NCI-H2196 treated with DMSO at 0.1 percent for 48 hours (cell line): Measurements from ENCODE around the gene MCTP2.

Experiments
- DNase-seq: peaks from one replicate; lab custom pipeline; 2025; ENCODE audit not compliant: unreplicated experiment; lab: John Stamatoyannopoulos, UW

MCTP2 gene

DNA sequence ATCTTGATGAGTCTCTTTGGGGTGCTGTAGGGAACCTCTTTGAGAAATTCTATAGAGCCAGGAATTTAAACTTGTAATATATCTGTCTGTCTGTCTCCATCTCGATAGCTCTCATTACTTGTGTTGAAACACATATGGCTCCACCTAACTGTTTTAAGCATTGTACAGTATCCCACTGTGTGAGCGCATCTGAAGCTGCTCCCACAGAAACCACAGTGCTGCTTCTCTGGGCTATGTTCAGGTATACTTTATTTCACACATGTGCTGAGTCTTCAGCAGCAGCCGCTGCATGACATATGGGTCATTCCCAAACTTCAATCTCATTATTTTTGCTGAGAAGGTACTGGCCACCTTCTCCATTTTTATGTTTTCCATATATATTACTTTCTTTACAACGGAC lies 63.9 kb downstream of the MCTP2 start:
- no peak for DNase-seq

DNA sequence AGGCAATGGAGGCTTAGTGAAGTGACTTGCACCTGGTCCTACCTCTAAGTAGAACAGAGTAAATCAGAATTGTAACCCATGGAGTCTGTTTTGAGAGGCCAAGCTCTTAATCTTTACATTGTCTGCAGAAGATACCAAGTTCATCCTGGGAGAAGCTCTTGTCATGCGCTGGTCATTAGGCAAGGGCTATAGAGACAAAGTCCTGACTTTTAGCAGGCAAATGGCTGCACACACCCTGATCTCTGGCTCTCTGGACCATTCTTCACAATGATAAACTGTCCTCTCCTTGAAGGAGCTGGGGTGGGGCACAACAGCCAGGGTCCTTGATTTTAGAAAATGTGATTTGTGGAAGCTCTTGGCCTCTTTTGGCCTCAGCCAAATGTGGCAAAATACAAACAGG lies 65.4 kb downstream of the MCTP2 start:
- no peak for DNase-seq

DNA sequence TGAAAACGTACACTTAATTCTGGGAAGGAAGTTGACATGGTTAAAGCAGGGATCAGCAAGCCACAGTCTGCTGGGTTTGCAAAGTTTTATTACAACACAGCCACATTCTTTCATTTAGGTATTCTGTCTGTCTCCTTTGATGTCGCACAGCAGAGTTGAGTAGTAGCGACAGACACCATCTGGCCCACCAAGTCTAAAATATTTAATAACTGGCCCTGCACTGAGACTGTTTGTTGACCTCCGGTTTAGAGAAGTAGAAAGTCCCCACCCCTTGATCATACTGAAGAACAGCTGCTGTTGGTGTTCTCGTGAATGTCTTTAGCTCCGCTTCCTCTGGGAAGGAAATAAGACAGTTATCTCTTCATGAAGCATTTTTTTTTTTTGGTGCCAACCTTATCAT lies 66.2 kb downstream of the MCTP2 start:
- DNase-seq: no peak

GRCh38 chr15:94298364-94298763 lies 67.0 kb downstream of the MCTP2 start:
- no peak for DNase-seq

DNA sequence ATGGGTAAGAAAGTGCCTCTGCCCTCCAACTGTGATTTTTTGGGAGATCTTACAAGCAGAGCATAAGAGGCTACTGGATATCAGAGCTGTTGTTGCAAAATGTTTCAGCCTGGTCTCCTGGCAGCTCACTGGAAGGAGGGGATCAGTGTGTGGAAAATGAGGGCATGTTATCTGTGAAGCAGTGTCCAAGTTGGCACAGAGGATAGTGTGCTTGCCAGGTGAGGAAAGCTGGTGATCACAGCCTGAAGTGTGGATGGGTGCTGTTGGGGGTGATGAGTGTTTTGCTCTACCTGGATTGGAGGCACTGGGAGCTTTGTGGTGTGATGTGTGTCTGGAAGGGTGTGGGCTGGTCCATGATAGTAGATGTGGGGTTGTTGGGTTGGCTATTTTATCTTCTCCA lies 69.3 kb downstream of the MCTP2 start:
- DNase-seq: no peak

DNA sequence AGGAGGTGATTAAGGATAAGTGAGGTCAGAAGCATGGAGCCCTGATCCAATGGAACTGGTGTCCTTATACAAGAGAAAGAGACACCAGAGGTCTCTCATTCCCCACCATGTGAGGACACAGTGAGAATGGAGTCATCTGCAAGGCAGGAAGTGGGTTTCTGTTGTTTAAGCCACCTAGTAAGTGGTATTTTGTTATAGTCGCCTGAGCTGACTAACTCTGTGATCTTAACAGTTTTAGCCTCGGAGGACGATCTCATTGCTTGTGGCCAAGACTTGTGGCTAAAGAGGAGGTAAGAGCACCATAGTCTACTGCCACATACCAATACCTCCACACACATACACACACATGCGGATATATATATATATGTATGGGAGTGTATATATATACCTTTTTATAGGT lies 73.8 kb downstream of the MCTP2 start:
- no peak for DNase-seq

DNA sequence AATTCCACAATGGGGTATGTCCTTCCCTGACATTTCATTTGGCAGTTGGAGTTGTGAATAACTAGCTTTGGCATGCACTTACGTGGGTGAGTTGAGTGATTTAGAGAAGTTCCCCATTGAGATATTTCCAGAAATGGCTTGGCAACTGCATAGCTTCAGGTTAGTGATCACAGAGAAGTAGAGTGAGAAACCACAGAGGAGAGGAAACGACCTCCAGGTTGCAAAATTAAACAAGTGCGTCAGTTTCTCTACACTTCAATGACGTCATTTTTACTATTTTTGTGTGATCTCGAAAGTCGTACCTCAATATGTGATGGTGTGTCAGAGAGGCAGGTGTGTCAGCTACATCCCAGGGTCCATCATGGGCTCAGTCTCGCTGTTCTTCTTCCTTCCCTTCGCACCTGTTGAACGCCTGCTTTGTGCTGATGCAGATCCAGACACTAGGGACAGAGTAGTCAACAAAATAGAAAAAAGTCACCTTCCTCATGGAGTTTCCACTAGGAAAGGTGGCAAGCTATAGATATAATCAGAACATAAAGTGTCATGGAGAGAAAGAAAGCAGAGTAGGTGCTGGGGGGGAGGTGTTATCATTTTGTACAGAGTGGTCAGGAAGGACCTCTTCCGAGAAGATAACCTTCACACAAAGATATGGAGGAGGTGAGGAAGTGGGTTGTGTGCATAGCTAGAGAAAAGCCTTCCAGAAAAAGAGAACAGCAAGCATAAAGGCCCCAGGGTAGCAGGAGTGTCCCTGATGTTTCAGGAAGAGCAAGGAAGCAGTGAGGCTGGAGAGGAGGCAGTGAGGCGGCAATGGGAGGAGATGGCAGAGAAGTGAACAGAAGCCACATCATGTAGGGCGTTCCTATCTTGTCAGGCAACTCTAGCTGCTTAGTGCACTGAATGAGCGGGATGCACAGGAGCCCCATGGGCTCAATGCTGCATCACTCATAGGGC lies 75.6 kb downstream of the MCTP2 start:
- DNase-seq: no peak

- no peak for DNase-seq
Measured at GRCh38 chr15:94312946-94313345, 81.6 kb downstream of the MCTP2 start.

GRCh38 chr15:94314639-94315038 lies 83.3 kb downstream of the MCTP2 start:
- DNase-seq: no peak

GRCh38 chr15:94317211-94317610 lies 85.8 kb downstream of the MCTP2 start:
- DNase-seq: no peak

DNA sequence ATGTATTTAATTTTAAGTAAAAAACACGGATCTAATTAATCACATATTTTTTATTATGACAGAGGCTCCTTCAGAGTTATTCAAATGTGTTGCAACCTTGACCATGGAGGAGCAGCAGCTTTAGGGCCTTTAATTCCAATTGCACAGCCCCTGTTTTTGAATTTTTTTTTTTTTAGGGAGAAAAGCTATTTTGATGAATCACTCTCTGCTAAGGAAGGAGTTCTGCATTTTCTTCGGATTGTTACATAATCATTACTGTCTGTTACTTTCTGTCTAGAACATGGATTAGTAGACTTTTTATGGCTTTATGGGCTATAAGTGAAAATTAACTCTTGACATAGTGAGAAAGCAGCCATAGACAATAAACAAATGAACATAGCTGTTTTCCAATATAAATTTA lies 90.8 kb downstream of the MCTP2 start:
- no peak for DNase-seq

GRCh38 chr15:94323076-94323475 lies 91.7 kb downstream of the MCTP2 start:
- DNase-seq: no peak

- peak; percentile 2 for DNase-seq
Measured at GRCh38 chr15:94324117-94324826, 92.9 kb downstream of the MCTP2 start.

DNA sequence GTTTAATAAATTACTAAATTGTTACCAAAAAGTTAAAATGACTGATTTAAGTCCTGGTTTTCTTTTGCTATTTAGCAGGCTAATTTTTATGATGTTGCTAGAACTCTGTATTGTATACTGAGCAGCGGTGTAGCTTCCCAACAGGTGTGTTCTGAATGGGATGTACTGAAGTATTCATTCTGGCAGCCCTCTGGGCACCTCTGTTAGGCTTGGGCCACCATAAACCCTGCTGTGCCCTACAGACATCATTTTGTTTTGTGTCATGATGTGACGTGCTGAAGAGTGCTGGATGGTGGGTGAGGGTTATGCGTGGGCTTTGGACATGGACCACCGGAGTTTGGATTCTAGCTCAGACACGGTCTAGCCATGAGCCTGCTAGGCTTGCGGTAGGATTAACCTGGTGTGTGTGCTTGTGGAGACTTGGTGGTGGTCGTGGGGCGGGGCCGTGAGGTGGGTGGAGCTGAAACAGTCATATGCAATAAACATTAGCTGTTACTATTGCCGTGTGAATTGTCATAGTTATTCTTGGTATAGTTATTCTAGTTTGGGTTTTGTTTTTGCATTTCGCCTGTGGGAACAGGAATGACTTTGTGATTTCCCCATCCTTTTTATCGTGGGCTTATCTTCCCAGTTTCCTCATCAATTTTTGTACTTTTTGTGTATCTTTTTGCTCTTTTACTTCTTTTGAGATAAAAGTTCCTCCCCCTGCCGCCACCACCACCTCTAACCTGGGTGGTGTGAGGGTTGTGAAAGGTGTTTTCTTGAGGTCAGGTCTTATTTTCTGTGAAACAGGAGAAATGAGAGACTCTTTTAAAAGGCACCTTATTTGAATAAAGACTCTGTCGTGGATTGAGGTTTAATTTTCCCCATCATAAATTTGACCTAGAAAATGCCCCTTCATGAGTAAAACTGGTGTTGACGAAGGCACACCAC lies 93.7 kb downstream of the MCTP2 start:
- no peak for DNase-seq

- no peak for DNase-seq
Measured at GRCh38 chr15:94327356-94327936, 96.1 kb downstream of the MCTP2 start.

- no peak for DNase-seq
Measured at GRCh38 chr15:94331731-94332130, 100.4 kb downstream of the MCTP2 start.

DNA sequence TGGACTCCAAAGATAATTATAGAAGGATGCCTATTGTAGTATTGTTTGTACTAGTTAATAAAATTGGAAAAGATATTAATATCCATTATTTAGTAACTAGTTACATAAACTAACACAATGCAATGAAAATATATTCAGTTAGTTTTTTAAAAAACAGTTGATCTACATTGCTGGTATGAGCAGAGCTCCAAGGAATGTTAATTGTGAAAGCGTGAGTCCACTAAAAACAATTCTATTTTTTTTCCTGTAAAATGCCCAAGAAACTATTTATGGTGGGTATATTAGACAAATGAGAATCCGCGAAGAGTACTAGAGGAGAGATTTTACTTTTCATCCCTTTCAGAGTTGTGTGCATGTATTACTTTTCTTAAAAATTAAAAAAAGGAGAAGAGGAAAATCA lies 104.3 kb downstream of the MCTP2 start:
- DNase-seq: no peak

GRCh38 chr15:94336817-94337467 lies 105.6 kb downstream of the MCTP2 start:
- no peak for DNase-seq

GRCh38 chr15:94338243-94338846 lies 107.0 kb downstream of the MCTP2 start:
- no peak for DNase-seq

- no peak for DNase-seq
Measured at GRCh38 chr15:94346282-94346681, 114.9 kb downstream of the MCTP2 start.
